Embryonic facial prominence (tissue), 1 donor: ENCODE results near the gene PTPN14.
"Not testable (repeated sequence)": the region's sequence is repeated elsewhere in the genome, so short reads cannot be mapped to it uniquely, and the experiment has no call there.

Source experiments
- DNase-seq: peaks from one replicate; pipeline ENCODE4 v3.0.0-alpha.2; 2016; ENCODE audit errors: extremely low spot score

Gene PTPN14

DNA sequence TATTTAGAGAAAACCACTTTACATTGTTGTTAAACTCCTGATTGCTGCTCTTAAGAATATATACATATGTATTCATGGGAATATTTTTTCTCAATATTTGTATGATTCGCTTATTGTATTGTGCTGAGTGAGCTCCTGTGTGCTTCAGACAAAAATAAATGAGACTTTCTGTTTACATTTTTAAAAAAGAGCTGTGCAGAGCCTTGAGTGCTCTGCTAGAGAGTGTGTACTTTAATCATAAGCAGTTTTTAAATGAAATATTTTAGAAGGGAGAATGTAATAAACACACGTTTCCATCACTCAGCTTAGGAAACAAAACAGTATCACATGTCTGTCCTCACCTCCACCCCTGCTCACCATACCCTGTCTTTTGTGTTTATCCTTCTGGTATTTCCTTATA lies 9.7 kb downstream of the PTPN14 start:
- no peak for DNase-seq

DNA sequence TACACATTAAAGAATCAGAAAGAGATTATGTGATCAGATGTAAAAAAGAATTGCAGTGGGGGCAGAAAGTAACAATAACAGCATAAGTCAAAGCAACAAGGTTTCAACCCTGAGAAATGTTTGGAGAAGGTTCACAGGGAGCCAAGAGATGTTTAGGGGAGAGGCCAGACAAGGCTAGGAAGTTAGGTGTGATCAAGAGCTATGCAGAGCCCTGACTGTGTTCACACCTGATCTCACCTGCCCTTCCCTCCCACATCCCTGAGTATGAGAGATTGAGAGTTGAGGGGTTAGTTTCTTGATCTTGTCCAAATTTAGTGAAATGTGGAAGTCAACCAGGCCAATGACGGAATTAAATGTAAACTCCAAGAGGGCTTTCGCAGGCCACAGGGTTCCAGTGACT lies 10.2 kb downstream of the PTPN14 start:
- no peak for DNase-seq

DNA sequence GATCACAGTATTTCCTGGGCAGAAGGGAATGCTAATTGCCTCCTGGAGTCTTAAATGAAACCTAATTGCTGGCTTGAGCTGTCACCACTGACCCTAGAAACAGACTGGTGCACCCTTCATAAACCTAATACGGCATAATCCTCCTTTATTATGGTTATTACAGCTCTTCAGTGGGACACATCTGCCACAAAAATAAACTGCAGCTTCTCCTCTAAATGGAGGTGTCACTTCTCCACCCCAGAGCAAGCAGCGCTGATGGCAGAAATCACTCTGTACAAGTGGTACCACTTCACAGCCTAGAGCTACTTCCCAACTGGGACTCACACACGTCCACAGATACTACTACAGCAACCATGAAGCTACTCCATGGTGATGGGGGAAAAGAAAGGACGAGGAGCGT lies 11.1 kb downstream of the PTPN14 start:
- DNase-seq, result no peak

DNA sequence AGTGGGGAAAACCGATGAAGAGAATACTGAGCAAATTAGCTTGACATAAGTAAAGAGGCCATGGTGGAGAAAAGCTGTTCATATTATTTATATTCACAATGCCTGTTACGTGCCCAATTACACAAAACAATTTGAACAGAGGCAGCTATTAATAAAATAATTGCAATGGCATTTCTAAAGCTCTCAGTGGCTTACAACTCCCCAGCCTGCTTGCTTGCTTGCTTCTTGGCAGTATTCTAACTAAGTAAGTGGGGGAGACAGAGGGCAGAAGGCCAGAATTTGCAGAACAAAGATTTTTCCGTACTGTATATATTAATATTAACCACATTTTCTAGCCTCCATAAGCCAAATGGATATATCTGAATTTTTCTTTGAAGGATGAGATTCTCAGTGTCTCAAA lies 12.9 kb downstream of the PTPN14 start:
- DNase-seq, result no peak

DNA sequence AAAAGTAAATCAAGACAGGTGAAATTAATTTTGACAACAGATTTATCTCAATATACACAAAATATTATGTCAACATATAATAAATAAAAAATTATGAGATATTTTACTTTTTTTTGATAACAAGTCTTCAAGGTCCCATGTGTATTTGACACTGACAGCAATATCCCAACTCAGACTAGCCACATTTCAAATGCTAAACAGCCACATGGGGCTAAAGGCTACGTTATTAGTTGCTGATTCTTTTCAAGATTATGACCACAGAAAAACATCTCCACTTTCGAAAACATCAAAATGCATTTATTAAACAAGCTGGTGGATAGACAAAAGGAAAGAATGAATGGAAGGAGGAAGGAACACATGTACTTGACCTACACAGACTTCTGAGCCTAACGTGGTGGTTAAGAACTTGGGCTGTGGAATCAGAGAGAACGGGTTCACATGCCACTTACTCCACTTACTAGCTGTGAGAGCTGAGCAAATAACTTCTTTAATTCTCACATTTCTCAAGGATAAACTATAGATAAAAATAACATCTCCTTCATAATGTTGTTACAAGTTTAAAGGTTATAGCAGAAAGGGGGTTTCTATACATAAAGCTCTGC lies 13.4 kb downstream of the PTPN14 start:
- DNase-seq, result no peak

DNA sequence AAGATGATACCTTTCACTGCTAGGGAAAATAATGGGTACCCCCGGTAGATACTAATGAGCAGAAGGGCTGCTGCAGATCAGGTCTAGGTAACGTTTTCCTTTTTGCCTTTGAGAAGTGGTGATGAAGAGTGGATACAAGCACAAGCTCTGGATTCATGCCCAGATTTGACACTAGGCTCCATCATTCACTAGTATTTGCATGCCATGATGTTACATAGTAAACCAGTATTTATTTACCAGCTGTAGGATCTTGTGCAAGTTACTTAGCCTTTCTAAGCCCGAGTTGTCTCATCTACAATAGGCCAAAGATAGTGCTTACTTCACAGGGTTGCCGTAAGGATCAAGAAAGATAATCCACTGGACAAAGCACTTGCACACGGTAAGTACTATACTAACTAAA lies 14.2 kb downstream of the PTPN14 start:
- no peak for DNase-seq

DNA sequence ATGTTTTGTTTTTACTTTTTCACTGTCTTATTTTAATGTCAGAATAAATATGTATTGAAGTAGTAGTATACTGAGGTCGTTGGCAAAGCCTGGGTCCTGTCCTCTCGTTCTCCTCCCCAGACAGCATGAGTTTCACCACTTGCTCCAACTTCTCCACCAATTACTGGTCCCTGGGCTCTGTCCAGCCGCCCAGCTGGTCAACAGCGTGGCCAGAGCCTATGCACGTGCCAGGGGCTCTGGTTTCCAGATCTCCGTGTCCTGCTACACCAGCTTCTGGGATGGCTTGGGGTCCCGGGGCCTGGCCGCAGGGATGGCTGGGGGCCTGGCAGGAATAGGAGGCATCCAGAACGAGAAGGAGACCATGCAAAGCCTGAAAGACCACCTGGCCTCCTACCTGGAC lies 19.3 kb downstream of the PTPN14 start:
- DNase-seq, result no peak

DNA sequence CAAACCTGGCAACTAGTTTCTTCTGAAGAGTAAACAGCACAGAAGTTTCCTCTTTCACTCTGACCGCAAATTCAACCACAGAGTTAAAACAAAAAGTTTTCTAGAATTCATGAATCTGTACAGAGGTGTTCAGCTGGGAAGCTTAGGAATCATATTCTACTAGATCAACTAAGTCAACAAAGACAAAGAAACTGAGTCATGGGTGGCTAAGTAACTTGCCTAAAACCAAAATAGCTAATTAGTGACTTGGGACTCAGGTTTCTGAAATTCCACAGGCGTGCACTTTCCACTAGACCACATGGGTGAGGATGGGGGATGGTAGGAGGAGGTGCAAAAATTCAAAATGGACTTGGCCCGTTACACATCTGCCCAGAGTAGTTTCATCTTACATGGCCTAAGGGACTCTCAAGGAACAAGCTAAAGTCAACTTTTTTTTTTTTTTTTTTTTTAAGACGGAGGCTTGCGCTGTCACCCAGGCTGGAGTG lies 25.8 kb downstream of the PTPN14 start:
- no peak for DNase-seq

DNA sequence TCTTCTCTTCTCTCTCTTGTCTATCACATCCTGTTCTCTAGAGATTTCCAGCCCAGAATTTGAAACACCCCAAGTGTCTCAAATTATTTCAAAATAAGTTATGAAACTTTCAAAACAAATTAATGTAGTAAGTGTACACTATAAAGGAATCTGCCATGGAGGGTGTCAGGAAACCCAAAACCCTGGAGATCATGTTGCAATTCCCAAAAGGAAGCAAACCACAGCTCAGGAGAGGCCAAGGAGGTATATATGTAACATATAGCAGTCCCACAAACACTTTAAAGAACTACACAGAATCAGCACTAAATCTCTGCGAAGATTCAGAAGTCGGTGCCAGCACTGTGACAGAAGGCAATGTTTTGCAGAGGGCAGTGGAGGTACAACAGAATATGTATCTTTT lies 26.6 kb downstream of the PTPN14 start:
- no peak for DNase-seq

DNA sequence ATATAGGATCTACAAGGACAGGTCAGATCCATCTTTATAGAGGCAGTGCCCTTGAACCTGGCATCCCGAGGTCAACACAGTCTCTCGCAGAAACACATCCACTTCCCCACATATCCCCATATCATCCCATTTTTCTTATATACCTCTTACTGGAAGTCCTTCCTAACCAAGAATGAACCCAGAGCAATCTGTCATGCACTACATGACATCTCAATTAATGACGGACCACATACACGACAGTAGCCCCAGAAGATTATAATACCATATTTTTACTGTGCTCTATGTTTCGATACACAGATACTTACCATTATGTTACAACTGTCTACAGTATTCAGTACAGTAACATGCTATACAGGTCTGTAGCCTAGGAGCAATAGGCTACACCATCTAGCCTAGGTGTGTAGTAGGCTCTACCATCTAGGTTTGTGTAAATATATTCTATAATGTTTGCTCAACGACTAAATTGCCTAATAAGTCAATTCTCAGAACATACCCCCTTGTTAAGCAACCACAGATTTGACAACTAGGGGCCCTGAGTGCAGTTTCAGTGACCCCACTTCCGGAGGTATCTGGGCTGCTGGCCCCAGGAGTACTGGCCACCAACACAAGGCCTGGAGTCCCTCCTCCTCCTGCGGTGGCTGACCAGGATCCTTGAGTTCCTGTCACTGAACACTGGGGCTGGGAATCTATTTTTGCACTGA lies 28.1 kb downstream of the PTPN14 start:
- no peak for DNase-seq

DNA sequence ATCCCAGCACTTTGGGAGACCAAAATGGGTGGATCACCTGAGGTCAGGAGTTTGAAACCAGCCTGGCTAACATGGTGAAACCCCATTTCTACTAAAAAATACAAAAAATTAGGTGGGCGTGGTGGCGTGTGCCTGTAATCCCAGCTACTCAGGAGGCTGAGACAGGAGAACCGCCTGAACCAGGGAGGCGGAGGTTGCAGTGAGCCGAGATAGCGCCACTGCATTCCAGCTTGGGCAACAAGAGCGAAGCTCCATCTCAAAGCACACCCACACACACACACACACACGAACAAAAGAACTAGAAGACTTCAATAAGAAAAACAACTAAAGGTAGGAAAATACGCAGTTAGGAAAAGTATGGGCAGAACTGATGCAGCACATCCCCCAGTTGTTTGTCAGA lies 29.9 kb downstream of the PTPN14 start:
- DNase-seq, result not testable (repeated sequence)

DNA sequence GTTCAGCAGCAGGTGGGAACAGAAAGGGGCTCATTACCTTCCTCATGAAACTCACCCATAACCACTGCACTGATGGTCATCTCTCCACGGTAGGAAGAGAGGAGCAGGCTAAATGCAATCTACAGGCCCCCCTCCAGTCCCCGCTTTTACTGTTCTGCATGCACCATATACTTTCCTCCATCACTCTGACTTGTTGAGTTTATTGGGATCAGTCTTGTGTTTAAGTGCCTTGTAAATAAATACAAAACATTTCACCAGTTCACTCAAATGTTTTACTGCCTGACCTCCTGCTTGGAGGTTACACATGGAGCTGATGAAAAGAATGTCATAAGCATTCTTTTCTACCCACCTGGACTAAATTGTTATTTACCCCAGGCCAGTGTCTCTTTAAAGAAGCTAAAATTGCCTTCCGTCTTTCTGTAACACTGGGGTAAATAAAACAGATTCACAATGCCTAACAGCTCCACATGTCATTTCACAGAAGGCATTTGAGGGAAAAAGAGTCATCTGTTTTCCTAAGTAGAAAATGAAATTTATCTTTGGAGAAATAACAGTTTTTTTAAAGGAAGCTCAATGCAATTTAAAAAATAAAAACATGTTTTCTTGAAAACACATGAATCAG lies 30.7 kb downstream of the PTPN14 start:
- DNase-seq, result no peak

DNA sequence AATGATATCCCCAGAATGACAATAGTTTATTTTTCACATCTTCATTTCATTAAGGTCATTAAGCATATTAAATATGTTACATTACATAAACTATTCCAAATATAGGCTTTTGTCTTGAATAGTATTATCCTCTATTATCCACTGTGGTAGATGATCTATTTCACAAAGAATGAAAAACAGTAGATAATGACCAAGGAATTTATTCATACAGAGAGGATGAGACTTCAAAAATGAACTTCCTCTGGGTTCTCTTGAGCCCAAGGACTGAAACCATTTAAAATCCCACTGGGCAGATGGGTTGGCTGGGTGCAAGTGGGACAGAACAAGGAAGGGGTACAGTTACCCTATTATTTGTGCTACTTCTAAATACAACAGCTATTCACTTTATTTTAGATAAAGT lies 33.0 kb downstream of the PTPN14 start:
- no peak for DNase-seq

DNA sequence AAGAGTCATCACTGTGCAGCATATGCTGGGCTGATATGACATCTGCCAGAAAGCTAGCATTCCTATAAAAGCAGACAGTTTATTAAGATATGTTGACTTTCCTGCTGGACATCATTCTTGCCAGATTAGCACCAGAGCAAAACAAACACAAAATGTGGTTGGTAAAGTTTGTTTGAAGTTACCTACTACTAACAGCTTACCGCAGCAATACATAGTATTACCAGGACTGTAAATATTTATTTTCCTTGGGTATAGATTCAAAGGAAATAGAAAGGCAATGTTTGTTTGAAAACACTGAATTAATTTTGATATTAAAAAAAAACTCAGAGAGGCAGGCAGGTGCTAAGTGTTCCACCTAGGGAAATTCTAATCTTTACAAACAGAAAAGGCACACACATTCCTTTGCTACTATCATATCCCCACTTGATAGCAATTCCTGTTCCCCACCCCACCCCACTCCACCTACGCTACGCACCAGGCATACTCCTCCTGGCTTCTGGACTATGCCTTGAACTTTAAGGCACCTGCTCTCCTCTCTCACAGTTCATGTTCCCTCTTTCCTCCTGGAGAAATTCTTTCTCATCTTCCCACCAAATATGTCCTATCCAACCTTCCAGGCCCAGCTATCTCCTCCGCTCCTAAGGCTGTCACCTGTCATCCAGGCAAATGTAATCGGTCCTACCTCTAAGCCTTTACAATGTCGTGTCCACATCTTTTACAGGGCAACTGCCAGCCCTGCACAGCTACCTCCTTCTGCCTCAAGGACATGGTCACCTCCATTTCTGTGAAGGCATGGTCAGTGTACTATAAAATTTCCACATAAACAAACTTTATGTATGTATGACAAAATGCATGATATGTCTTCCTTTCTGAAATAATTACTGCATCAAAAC lies 34.7 kb downstream of the PTPN14 start:
- DNase-seq, result no peak

DNA sequence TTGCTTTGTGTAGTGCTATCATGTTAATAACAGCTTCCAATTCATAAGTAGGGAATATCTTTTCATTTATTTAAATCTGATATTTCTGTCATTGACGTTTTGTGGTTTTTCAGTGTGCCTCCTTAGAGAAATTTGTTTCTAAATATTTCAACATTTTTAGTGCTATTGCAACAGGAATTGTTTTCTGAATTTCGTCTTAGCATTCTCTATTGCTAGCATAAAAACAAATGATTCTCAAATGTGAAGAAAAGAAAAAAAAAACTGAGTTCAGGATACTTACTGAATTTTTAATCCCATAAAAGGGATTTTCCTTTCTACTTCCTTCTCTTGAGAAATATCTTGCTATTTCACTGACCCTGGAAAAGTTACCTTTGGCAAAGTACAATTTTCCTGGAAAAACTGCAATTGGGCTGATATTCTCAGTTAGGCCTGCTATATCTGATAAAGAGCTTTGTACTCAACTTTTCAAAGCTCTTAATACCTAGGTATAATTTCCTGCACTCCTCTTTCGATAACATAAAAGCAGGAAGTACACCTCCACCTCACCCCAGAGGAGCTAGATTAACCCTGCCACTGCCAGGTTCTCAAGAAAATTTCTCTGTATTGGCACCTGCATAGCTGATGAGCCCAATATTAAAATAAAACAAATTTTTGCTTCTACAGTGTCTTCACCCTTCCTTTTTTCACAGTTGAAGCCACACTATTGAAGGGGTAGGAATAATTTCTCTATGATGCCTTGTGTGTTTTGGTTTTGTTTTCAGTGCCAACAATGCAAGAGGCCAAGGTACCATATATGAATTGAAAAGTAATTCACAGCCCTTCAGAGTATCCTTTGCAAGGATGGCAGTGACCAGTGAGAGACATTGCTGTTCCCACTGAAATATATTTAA lies 35.6 kb downstream of the PTPN14 start:
- DNase-seq, result no peak

DNA sequence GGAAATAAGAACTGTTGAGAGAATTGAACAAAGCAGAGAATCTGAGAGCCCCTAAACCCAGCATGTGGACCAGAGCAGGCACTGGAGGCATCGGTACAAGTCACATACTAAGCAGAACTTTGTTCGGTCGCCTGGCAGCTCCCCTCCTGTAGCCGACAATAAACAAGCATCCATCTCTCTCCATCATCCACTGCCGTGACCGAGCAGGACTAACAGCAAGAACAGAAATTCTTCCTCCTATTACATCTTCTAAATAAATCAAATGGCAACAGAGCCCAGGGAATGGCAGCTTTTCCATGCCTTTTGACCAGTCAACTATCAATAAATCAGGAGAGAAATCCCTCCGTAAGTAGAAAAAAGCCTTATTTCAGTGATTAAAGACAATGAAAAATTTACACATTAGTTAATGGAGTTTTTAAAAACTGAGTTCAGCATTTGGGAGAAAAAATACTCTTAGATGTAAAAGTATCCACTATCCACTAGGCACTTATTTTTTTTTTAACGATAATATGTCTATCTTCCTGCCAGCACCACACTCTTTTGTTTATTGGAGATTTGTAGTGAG lies 36.5 kb downstream of the PTPN14 start:
- DNase-seq, result no peak

DNA sequence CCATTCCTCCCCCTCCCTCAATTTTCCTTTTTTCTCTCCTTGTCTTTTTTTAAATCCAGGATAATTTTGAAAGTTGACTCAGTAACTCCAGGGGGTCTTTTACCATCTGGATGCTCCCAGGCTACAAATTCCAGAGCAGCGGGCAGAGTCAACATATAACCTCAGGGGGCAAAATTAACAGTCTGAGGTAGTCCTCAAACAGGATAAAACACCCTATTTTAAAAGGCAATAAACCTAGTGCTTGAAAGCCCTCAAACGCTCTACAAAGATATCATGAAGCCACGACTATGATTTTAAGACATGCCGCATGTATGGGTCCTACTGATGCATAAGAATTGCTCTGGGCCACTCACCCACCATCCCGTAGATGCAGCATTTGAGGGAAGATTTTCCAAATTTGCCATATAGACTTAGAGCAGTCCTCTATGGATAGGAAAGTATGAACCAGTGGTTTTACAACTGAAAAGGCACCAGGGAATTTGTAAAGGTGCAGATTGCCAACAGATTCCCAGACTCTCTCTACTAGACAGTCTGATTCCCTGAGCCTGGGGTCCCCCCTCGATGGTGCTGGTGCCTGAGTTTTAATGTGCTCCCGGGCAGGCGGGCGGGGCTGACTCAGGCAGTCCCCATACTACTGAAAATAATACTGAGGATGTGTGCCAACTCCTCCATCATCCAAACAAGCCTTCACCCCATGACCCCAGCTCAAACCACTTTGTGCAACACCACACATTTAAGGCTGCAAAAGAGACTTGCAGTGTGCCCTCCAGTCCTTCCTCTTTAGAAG lies 37.2 kb downstream of the PTPN14 start:
- no peak for DNase-seq

DNA sequence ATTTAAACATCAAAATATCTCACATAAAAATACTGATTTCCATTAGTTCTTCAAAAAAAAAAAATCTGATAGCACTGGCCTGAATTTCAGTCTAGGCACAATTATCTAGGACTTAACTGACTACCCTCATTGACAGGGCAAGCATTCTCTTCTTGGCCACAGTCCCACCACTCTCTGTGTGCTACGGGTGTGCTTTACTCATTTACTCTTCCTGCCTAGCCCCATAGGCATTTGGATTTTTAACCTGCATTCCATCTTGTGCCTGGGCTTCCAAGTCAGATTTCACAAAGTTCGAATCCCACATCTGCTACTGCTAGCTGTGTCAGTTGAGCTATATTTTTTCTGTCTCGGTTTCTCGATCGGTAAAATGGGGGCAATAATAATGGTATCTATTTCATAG lies 38.0 kb downstream of the PTPN14 start:
- no peak for DNase-seq

DNA sequence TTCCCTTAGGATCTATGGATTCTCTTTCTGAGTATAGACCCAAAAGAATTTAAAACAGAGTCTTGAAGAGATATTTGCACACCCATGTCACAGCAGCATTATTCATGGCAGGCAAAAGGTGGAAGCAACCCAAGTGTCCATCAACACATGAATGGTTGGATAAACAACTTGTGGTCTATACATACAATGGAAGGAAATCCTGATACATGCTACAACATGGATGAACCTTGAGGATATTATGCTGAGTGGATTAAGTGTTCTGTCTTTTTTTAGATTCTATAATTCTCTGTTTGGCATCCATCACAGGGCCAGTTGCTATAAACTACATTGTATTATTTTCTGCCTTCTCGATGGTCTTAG lies 39.8 kb downstream of the PTPN14 start:
- DNase-seq, result no peak
